Measurements from ENCODE around the gene HNRNPR.
"Not testable (repeated sequence)": the region's sequence is repeated elsewhere in the genome, so short reads cannot be mapped to it uniquely, and the experiment has no call there.

HNRNPR gene

DNA sequence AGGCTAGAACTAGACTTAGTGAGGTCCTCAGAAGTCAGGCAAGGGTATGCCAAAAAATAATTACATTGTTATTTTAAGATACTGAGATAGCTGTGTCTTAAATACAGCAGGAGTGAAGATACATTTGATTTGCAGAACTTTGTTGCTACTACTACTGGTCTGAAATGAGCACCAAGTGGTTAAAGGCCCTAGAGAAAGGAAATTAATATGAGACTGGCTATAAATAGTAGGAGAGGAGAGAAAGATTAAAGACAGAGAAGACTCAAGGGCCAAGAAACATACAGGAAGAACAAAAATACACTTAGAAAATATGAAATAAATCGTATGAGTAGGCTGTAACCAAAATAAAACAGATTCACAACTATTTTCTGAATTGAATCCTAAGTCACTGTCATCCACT, 21.3 kb downstream of the HNRNPR start:
- DNase-seq: no peak

DNA sequence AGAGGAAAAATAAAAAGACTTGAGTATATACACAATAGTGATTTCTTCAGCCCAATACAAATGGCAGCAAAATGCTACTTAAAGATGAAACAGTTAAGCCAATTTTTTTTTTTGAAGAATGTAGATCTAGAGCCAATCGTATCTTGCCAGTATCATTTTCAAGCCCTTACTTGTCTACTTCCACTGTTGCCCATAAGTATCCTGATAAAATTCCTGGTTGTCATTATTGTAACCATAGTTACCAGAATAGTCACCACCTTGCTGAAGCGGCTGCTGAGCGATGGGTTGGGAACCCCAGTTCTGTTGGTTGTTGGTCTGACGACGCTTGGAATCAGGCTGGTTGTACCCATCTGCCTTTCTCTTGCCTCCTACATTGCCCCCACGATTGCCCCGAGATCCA, 33.8 kb downstream of the HNRNPR start:
- not testable (repeated sequence) for DNase-seq

DNA sequence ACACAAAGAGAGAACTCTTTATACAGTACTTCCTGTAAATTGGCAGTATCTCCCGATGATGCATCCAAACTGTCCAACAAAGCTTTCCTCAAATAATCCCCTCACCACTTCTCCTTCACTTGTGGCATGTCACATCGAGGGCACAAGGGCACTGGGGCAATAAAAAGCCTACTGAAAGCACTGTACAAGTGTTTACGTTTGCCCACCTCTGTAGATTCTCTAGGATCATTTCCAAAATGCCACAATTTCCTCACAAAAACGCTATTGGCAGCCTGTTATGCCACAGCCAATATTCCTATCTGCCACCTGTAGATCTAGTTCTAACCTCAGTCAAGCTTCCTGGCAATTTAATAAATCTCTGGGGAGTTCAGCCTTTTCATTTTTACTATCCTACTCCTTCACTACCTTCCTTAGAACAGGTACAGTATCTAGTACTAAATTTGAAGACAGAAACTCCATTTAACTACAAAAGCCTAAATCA, 39.9 kb downstream of the HNRNPR start:
- DNase-seq: no peak

DNA sequence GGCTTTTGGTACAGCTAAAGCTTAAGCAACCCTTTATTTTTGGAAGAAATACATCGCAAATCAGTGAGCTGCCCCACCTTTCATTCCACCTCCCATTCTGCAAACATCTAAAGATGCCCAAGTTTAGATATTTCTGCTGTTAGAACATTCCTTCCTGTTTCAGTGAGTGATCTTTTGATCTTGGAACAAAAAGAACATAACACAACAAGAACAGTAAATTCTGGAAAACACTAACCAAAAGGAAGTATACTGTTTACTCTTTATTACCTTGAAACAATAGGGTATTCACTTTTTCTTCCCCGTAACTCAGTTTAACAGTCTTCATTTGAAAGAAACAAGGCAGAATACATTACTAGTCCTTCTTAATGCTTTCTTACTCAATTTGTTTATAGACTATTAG, 40.6 kb downstream of the HNRNPR start:
- DNase-seq: no peak

DNA sequence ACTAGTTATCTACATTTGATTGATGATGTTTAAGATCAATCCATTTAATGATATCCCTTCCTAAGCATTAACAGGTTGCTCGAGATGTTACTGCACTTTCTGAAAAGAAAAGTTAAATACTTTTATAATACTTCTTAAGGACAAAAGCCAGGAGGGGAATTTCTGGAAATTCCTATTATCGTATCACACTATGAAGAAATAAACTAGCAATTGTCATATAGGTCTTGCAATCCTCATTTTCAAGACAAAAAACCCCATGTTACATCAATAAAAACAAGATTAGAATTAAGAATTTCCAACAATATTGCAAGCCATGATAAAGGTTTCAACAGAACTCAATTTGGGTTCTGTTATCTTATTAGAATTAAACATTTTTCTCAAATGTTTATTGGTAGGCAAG, 47.2 kb downstream of the HNRNPR start:
- no peak for DNase-seq

DNA sequence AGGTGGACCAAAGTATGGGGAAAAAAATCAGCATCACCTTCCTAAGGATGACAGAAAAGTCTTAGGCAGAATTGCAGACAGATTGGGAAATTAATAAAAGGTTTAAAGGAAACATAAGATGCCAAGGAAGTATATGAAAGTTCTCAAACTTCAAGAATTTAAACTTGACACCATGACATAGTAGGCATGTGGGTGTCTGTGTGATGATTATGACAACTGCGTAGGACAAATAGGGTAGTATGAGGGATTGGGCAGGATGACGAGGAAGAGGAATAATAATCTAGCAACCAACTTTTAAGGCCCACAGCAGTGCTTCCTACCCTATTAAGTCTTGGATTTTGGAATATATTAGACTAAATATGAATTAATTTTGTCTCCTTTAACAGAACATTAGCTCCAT, 52.4 kb downstream of the HNRNPR start:
- no peak for DNase-seq

DNA sequence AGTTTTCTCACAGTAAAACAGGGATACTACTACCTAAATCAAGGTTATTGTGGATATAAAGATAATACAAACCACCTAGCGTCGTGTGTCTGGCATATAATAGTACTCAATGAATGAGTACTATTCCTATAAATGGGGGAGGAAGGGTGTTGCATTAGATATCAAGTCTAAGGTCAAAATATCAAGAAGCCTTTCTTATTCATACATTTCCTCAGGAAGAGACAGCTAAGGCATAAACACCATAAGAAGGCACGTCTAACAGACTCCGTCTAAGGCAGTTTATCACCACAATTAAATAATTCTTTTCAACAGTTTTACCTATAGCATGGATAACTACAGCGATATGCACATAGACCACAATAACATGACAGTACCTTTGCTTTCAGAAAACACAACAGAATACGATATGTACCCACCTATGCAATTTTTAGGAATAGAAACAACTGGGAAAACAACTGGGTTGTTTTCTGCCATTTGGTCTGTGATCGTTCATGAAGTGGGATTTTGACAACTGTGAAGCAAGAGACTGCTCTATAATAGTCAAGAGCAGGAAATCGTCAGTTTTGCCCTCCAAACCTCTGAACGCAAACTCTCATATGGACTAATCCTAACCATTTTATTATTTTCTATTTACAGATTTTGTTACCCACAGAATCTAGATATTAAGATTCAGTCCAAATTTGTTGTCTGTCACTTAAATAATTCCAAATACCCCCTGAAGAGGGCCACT, 53.1 kb downstream of the HNRNPR start:
- no peak for DNase-seq

DNA sequence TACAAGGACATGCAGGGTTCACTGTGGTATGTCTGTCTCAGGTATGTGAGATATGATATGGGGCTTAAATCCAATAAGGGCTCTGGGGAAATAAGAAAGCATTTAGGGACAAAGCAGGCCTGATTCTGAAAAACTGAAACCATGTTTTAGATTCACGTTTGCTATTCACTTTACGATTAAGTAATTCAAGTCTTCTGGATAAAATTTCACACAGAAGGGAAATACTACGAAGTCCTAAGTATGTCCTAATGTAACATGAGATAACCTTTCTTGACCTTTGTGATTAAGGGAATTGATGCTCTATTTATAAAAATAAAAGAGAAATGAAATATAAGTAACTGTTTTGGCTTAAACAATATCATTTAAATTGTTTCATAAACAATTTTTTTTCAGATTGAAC, 55.4 kb downstream of the HNRNPR start:
- DNase-seq: no peak

DNA sequence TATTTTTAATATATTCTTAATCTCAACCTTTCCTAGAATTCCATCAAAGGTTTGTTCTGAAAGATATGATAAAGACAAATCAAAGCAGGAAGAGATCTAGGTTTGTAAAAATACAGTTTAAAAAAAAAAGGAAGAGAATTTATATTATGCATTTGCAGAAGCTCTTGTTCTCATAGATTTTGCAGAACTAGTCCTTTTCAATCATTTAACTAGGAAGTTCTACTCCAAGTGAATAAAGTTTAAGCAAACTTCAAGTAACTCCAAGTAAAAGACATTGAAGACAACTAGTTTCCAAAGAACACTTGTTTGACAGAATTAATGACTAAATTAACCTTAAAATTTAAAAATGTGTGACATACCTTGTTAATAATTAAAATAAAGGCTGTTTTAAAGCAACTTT, 55.9 kb downstream of the HNRNPR start:
- DNase-seq: no peak

DNA sequence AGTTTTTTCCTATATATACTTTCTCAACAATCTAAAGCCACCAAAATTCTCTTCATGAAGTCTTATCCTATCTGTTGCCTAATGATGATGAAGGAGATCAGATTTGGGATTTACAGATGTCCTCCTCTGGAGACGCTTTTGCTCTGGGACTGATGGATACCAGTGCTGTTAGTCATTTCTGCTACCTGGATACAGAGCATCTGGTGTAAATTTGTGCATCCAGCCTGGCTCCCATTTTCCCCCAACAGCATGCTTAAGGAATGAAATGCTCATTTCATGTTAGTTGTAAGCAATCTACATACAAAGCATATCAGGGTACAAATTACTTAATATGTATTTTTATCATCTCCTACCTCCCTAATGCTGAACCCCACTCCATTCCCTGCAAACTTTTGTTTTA, 57.7 kb downstream of the HNRNPR start:
- DNase-seq: no peak

DNA sequence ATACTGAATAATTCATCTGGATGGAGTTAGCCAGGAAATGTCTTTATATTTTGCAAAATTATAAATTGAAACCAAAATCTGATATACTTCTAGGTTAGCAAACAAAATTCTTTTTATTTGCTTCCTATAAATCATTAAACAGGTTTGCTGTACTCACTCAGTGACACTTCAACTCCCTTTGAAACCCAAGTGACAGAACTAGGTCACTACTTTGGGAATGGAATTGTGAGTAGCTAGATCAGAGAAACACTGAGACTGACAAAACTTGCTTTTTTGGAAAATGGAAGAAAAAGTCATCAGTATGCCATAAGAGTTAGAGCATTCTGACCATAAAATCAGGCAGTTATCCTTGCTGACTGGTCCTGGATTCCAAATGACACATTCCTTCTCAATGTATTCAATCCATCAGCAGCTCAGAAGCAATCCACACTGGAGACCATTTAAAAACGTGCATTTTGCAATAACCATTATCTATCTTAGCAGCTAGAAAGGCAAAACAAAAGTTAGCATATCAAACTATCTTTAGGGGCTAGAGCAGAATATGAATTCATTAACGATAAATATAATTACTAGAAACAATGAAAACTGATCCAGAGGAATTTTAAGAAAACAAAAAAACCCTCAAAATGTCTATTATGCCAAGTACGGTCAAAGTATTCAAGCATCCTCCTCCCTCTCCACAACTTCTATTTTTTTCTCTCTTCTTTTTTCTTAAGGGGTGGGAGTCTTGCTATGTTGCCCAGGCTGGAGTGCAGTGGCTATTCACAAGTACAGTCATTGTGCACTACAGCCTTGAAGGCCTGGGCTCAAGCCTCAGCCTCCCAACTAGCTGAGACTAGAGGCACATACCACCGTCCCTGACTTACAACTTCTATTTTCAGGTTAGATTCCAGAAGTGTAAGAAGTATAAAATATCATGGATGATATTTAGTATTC, 60.1 kb downstream of the HNRNPR start:
- DNase-seq: no peak

DNA sequence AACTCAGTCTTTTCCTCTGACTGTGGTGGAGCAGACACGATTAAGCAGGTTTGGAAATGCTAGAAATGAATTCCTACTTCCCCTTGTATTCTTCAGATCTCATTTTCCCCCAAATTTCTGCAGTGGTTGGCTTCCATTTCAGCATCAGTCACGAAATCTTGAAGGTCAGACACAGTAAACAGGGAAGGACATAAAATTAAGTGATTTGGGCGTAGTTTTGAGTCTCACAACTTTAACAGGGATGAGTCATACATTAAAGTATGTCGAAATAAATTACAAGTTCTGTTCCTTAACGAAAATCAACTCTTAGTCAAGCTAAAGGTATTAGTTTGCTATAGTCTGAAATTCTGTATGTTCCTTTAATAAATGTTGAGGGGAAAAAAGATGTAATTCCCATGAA, 61.1 kb downstream of the HNRNPR start:
- no peak for DNase-seq

DNA sequence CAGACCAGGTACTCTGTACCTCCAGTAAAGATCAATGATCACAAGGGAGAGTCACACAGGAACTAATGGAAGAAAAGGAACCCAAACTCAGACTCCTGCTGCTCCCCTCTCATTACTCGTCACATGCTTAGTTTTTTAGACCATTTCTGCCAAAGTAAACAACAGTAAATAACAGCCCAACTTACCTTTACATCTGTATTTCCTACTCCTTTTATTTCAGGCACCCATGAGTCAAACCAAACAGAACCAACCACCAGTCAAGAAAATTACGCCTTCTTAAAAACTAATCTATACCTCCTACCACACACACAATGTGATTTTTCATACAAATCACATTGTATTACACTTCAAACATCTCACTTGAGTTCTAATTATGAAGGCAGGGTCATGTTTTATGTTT, 65.4 kb downstream of the HNRNPR start:
- DNase-seq: no peak

DNA sequence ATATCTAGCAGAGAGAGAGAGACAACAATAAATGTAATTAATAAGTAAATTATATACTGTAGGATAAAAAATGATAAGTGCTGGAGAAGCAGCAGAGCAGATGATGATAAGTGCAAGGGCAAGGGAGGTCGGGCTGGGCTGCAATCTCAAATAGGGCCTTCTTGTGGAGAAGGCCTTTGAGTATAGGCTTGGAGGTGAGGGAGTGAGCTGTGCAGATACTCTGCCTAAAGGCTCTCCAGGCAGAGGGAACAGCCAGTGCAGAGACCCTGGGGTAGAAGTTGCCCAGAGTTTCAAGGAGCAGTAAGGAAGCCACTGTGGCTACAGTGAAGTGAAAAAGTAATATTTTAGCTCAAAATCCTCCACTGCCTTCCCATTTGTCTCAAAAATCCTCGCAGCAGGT, 67.6 kb downstream of the HNRNPR start:
- no peak for DNase-seq

DNA sequence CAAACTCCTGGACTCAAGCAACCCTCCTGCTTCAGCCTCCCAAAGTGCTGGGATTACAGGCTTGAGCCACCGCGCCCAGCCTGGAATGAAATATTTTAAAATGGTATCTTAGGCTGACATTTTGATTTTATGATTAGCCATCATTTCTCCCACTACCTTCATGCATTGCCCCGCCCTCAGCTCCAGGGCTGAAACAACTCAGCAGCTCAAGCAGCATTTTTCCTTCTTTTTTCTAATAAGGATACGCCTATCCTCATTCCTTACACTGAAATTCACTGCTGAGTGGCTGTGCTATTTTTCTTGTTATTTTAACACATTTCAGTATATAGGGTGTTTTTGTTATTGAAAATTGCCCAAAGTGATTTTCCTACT, 70.0 kb downstream of the HNRNPR start:
- no peak for DNase-seq

DNA sequence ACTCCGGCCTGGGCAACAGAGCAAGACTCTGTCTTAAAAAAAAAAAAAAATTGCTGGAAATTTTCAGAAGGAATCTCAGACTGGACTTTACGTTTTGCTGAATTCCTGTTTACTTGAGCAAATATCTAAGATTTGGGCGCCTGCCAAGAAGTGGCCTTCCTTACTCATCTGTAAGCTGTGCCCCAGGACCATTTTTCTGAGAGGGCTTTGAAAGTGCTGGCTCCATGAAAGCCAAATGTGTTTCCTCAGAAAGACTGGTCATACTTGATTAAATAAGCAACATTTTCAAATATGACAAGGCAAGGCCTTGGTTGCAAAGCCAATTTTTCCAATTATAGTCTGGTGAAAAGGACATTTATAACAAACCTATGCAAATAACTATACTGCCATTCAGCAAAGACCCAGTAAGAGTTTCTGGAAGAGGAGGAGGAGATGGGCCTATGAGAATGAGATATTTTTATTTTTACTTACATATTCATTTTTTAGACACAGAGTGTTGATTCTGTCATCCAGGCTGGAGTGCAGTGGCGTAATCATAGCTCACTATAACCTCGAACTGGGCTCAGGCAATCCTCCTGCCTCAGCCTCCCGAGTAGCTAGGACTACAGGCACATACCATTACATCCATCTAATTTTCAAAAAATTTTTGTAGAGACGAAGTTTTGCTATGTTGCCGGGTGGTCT, 70.5 kb downstream of the HNRNPR start:
- no peak for DNase-seq

DNA sequence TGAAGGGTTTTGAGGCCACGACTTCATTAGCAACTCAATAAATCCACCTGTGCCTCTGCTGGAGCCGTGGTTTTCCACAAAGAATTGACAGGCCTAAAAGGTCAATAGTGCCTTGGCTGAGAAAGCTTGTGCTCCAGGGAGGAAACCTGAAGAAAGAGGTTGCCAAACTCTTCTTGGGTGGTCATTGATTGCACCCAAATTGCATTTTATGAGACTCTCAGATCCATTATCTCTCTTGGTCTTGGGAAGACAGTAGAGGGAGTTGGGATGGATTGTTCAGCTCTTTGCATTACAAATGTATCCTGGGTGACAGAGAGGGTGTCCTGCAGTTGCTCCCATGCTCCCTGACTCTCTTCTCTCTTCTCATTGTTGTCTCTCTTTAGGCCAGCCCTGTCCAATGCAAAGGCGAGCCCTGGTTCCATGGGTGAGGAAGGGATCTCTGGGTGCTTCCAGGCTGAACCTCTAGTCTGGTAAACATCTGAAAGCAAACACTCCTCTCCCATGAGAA, 80.7 kb downstream of the HNRNPR start:
- DNase-seq: no peak

DNA sequence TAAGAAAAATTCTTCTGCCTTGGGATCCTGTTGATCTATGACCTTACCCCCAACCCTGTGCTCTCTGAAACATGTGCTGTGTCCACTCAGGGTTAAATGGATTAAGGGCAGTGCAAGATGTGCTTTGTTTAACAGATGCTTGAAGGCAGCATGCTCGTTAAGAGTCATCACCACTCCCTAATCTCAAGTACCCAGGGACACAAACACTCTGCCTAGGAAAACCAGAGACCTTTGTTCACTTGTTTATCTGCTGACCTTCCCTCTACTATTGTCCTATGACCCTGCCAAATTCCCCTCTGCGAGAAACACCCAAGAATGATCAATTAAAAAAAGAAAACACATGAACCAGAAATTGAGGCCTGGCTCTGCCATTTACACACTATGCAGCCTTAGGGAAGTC, 86.0 kb downstream of the HNRNPR start:
- not testable (repeated sequence) for DNase-seq

DNA sequence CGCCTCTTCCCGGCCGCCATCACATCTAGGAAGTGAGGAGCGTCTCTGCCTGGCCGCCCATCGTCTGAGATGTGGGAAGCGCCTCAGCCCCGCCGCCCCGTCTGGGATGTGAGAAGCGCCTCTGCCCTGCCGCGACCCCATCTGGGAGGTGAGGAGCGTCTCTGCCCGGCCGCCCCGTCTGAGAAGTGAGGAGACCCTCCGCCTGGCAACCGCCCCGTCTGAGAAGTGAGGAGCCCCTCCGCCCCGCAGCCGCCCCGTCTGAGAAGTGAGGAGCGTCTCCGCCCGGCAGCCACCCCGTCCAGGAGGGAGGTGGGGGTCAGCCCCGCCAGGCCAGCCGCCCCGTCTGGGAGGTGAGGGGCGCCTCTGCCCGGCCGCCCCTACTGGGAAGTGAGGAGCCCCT, 86.7 kb downstream of the HNRNPR start:
- not testable (repeated sequence) for DNase-seq
